ENCODE data around the gene MED15. TPM values are rescaled to one million over a fixed set of nuclear protein-coding genes. Genes with fewer than 3 reads are reported as not detected.
A peak's percentile ranks its signal among the peaks of the same experiment; 100 is the strongest.
"Not testable (repeated sequence)": the region's sequence is repeated elsewhere in the genome, so short reads cannot be mapped to it uniquely, and the experiment has no call there.

Gene MED15
- total and polyA plus RNA-seq, 7 donors, result 25.8 to 86.8 (median 37.5) TPM

DNA sequence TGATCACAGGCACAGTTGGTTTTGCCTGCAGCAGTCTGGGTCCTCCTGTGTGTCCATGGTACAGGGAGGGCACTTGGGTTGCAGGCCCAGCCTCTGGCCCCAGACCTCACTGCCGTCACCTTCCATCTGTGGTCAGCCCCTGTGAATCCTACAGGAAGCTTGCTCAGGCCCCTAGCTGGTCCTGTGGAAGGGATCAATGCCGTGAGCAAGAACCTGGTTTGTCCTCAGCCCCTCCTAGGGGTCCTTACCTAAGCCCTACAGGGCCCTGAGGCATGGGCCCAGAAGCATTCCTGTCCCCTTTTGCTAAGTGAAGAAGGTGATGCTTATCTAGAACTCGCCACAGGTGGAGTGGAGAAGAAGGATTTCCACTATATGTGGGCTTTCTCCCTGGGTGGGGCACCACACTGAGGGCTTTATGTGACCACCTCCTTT is 29.9 kb downstream of the MED15 start:
- peaks cover 0 to 41% (median 37%) of the 10 kb centered on the region in 4 donors for H3K4me1 ChIP-seq
- no peaks in the 10 kb centered on the region for H3K9me3 ChIP-seq
- H3K4me3 ChIP-seq, result no peak overlapping the region
- TF ChIP-seq POLR2A (IDR thresholded peaks at IDR 0.05) (no peak), POLR2AphosphoS5 (IDR thresholded peaks at IDR 0.05) (no peak), EP300 (IDR thresholded peaks at IDR 0.05) (no peak)
- TF ChIP-seq, protein P1, sequence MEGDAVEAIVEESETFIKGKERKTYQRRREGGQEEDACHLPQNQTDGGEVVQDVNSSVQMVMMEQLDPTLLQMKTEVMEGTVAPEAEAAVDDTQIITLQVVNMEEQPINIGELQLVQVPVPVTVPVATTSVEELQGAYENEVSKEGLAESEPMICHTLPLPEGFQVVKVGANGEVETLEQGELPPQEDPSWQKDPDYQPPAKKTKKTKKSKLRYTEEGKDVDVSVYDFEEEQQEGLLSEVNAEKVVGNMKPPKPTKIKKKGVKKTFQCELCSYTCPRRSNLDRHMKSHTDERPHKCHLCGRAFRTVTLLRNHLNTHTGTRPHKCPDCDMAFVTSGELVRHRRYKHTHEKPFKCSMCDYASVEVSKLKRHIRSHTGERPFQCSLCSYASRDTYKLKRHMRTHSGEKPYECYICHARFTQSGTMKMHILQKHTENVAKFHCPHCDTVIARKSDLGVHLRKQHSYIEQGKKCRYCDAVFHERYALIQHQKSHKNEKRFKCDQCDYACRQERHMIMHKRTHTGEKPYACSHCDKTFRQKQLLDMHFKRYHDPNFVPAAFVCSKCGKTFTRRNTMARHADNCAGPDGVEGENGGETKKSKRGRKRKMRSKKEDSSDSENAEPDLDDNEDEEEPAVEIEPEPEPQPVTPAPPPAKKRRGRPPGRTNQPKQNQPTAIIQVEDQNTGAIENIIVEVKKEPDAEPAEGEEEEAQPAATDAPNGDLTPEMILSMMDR (IDR thresholded peaks at IDR 0.05), result no peak
- 96 to 98% methylated on average over 3 of the region's 3 CpGs for WGBS, 2 donors
- peak overlapping the region in 1 of 4 donors; percentile 10 for H3K27ac ChIP-seq
- H3K27me3 ChIP-seq, result no peaks in the 10 kb centered on the region
- no peak for DNase-seq
- peaks cover 6 to 46% (median 11%) of the 10 kb centered on the region in 4 donors for H3K36me3 ChIP-seq
- intact Hi-C loops (cut with DNase I), result no loop called here

DNA sequence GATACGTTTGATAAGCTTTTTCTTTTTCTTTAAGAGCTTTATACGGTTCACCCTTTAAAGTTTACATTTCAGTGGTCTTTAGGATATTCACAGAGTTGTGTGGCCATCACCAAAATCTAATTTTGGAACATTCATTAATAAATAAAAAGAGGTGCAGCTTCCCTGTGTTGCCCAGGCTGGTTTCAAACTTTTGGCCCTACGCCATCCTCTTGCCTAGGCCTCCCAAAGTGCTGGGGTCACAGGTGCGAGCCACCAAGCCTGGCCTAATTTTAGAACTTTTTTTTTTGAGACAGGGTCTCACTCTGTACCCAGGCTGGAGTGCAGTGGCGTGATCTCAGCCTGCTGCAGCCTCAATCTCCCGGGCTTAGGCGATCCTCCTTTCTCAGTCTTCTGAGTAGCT is 30.6 kb downstream of the MED15 start:
- intact Hi-C loops (cut with DNase I), result no loop called here
- Histone ChIP-seq H3K4me3 (no peak overlapping the region), H3K36me3 (peaks cover 6 to 49% (median 11%) of the 10 kb centered on the region in 4 donors), H3K9me3 (no peaks in the 10 kb centered on the region), H3K27me3 (no peaks in the 10 kb centered on the region), H3K4me1 (peaks cover 0 to 35% (median 31%) of the 10 kb centered on the region in 4 donors), H3K27ac (no peak overlapping the region)
- WGBS, 2 donors, result 96% methylated on average over 7 of the region's 7 CpGs
- no peak for DNase-seq
- TF ChIP-seq EP300 (IDR thresholded peaks at IDR 0.05), result no peak
- TF ChIP-seq, protein P1 (IDR thresholded peaks at IDR 0.05), result no peak
- no peak for TF ChIP-seq POLR2AphosphoS5 (IDR thresholded peaks at IDR 0.05)
- TF ChIP-seq POLR2A (IDR thresholded peaks at IDR 0.05), result no peak

DNA sequence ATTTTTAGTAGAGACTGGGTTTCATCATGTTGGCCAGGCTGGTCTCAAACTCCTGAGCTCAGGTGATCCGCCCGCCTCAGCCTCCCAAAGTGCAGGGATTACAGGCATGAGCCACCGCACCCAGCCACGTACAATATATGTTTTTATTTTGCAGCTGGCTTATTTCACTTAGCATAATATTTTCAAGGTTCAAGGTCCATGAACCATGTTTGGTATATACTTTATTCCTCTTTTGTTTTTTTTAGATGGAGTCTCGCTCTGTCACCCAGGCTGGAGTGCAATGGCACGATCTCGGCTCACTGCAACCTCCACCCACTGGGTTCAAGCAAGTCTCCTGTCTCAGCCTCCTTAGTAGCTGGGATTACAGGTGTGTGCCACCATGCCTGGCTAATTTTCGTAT is 31.5 kb downstream of the MED15 start:
- H3K27ac ChIP-seq; H3K9me3 ChIP-seq; H3K27me3 ChIP-seq; DNase-seq; intact Hi-C loops (cut with DNase I); H3K4me3 ChIP-seq: not testable (repeated sequence)
- H3K4me1 ChIP-seq, result peaks cover 0 to 26% (median 22%) of the 10 kb centered on the region in 4 donors
- peaks cover 6 to 52% (median 11%) of the 10 kb centered on the region in 4 donors for H3K36me3 ChIP-seq
- WGBS, 2 donors, result 82 to 97% methylated on average over 8 of the region's 8 CpGs

DNA sequence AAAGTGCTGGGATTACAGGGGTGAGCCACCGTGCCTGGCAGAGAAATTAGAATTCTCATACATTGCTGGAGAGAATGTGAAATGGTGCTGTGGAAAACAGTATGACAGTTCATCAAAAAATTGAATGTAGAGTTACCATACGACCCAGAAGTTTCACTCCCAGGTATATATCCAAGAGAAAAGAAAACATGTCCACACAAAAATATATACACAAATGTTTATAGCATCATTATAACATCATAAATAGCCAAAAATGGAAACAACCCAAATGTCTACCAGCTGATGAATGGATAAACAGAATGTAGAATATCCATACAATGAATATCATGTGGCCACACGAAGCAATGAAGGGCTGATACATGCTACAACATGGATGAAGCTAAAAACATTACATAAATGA is 34.6 kb downstream of the MED15 start:
- Histone ChIP-seq H3K4me3 (no peak overlapping the region), H3K27ac (no peak overlapping the region), H3K36me3 (peaks cover 6 to 50% (median 10%) of the 10 kb centered on the region in 4 donors), H3K9me3 (no peaks in the 10 kb centered on the region), H3K4me1 (peaks cover 0 to 7% (median 4%) of the 10 kb centered on the region in 4 donors), H3K27me3 (no peaks in the 10 kb centered on the region)
- TF ChIP-seq POLR2AphosphoS5 (IDR thresholded peaks at IDR 0.05) (no peak), EP300 (IDR thresholded peaks at IDR 0.05) (no peak), POLR2A (IDR thresholded peaks at IDR 0.05) (no peak)
- TF ChIP-seq, protein P1 (IDR thresholded peaks at IDR 0.05), result no peak
- intact Hi-C loops (cut with DNase I), result no loop called here
- WGBS, 2 donors, result 89 to 95% methylated on average over 3 of the region's 3 CpGs
- DNase-seq, result no peak

DNA sequence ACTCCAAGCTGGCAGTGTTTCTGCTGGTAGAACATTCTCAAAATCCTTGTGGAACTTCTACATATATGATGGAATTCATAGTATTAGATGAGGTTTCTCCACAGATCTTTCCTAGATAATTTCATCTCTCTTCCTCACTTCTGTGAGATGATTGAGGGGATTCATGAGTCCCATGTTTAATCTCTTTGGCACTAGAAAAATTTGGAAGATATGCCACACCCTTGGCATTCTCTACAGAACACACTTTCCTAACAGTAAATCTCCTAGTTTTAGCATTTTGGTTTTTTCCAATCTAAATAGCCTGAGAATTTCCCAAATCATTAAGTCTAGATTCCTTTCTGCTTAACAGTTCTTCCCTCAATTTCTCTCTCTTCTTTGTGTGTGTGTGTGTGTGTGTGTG is 35.3 kb downstream of the MED15 start:
- TF ChIP-seq, protein P1 (IDR thresholded peaks at IDR 0.05), result no peak
- TF ChIP-seq EP300 (IDR thresholded peaks at IDR 0.05), result no peak
- TF ChIP-seq POLR2A (IDR thresholded peaks at IDR 0.05), result no peak
- TF ChIP-seq POLR2AphosphoS5 (IDR thresholded peaks at IDR 0.05), result no peak
- no peak overlapping the region for H3K4me3 ChIP-seq
- no peak for DNase-seq
- peaks cover 0 to 4% (median 2%) of the 10 kb centered on the region in 4 donors for H3K4me1 ChIP-seq
- H3K9me3 ChIP-seq, result no peaks in the 10 kb centered on the region
- no peaks in the 10 kb centered on the region for H3K27me3 ChIP-seq
- H3K36me3 ChIP-seq, result peaks cover under 1 to 43% (median 8%) of the 10 kb centered on the region in 4 donors
- intact Hi-C loops (cut with DNase I), result no loop called here
- H3K27ac ChIP-seq, result no peak overlapping the region

DNA sequence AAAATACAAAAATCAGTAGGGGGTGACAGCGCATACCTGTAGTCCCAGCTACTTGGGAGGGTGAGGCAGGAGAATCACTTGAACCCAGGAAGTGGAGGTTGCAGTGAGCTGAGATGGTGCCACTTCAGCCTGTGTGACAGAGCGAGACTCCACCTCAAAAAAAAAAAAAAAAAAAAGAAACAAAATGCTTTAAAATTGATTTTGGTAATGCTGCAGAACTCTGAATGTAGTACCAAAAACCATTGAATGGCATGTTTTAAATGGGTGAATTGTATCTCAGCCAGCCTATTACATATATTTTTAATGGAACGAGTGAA is 37.9 kb downstream of the MED15 start:
- WGBS, 2 donors, result 91 to 98% methylated on average over 3 of the region's 3 CpGs
- H3K27me3 ChIP-seq; H3K27ac ChIP-seq; intact Hi-C loops (cut with DNase I); H3K9me3 ChIP-seq; DNase-seq; H3K4me3 ChIP-seq: not testable (repeated sequence)
- H3K4me1 ChIP-seq, result peaks cover 0 to 24% (median 22%) of the 10 kb centered on the region in 4 donors
- peaks cover 0 to 22% (median 0%) of the 10 kb centered on the region in 4 donors for H3K36me3 ChIP-seq

Data from sigmoid colon (tissue), 7 donors.